Adrenal gland (tissue), 12 donors: ENCODE measurements around the gene PRKCE. TPM values are rescaled to one million over a fixed set of nuclear protein-coding genes. Genes with fewer than 3 reads are reported as not detected.
"Not testable (repeated sequence)": the region's sequence is repeated elsewhere in the genome, so short reads cannot be mapped to it uniquely, and the experiment has no call there.

ENCODE experiments used
- DNase-seq, 7 donors: peaks; one replicate each; pipeline ENCODE4 v3.0.0-alpha.2; 2019 to 2020
- H3K27ac ChIP-seq, 5 donors: fragments of 200-600 bp; sonication (generic) in 4 of 5; 1 replicate in 3 of 5; 2 replicates in 2 of 5; pipeline versions ENCODE4 v1.5.1 to v1.8.0; 2016 to 2020; ENCODE audit warnings: mild to moderate bottlenecking in 1 of 5
- H3K27me3 ChIP-seq: fragments of 200-600 bp; 2 replicates; pipeline ENCODE4 v1.8.0; 2021
- H3K36me3 ChIP-seq, 2 donors: fragments of 200-600 bp; replicated peaks in 1 of 2; 1 replicate in 1 of 2; 2 replicates in 1 of 2; pipeline versions ENCODE4 v1.5.1 to v1.8.0; 2018 to 2022
- H3K4me1 ChIP-seq, 2 donors: fragments of 200-600 bp; replicated peaks in 1 of 2; 1 replicate in 1 of 2; 2 replicates in 1 of 2; pipeline versions ENCODE4 v1.5.1 to v1.8.0; 2018 to 2021
- H3K4me3 ChIP-seq, 4 donors: fragments of 200-600 bp; sonication (generic) in 3 of 4; one replicate each; pipeline ENCODE4 v1.5.1; 2016 to 2018
- H3K9me3 ChIP-seq, 3 donors: fragments of 200-600 bp; sonication (generic) in 1 of 3; replicated peaks in 1 of 3; 1 replicate in 2 of 3; 2 replicates in 1 of 3; pipeline versions ENCODE4 v1.5.1 to v1.8.0; 2016 to 2021
- CTCF ChIP-seq, 6 experiments: fragments of 450-650 bp in 4 of 6; fragments of 200-600 bp in 2 of 6; sonication (generic) in 1 of 6; IDR thresholded peaks; 1 replicate in 5 of 6; 2 replicates in 1 of 6; pipeline versions ENCODE4 v1.5.1 to v1.8.0; 2016 to 2021; ENCODE audit warnings: antibody characterized with exemption in 6 of 6, mild to moderate bottlenecking in 2 of 6, moderate library complexity in 1 of 6
- POLR2A ChIP-seq, 2 donors: fragments of 450-650 bp; IDR thresholded peaks; one replicate each; pipeline ENCODE4 v1.6.1; 2017; ENCODE audit warnings: antibody characterized with exemption in 2 of 2, mild to moderate bottlenecking in 2 of 2, moderate library complexity in 1 of 2
- WGBS, 4 donors: extraction: QIAGEN DNeasy Blood & Tissue Kit in 2 of 4; methylation state at CpG; one replicate each; pipeline versions ENCODE4 v1.1.5 to v1.1.7; 2013 to 2017; 5-methylcytosine and 5-hydroxymethylcytosine counted together
- intact Hi-C, 2 donors: fragments of 100-400 bp; cut with DNase I; formaldehyde crosslinking; loops; one replicate each; pipeline versions ENCODE4 v1.14.1 to v1.15.0; 2022 to 2023
- polyA plus RNA-seq, 3 donors: library from polyadenylated mRNA; stranded (reverse); fragments of 200-250 nt in 2 of 3; fragments of 350-450 nt in 1 of 3; fragmentation: Illumina TruSeq in 1 of 3; extraction: RNeasy Lipid Tissue Mini Kit (QIAGEN cat#74804) in 1 of 3; gene quantifications; one replicate each; pipeline ENCODE4 v1.2.3, GENCODE V29; 2013 to 2014
- total RNA-seq, 9 donors: library from RNA; depleted of rRNA in 4 of 9; stranded (reverse); fragments of >200 nt in 4 of 9; fragments of 120-200 nt in 1 of 9; fragmentation: NEBNext Ultra II Directional in 1 of 9; extraction: Animal tissue kit (Norgen Biotek cat#: 25700) in 1 of 9; gene quantifications; one replicate each; pipeline versions ENCODE4 v1.1.0 to v1.2.4, GENCODE V29; 2013 to 2023
- donor health status: healthy with polysubstance abuse.
- donor health status: Bipolar disorder and iron deficiency.
- donor health status: DM: yes; HTN: yes; CAD: no.
- donor health status: DM: no; HTN: no; CAD: no.
- donor health status: DM: no; HTN: no; CAD: no.
- donor health status: DM: yes; HTN: yes; CAD: no.

The PRKCE gene
- total and polyA plus RNA-seq, 12 donors = 1.9 to 19.2 (median 8.0) TPM

- WGBS, 4 donors = 44 to 63% (median 57%) methylated on average over 1 of the region's 1 CpG
- Histone ChIP-seq H3K27ac (no peak overlapping the region), H3K9me3 (peaks cover 0 to 8% (median 0%) of the 10 kb centered on the region in 3 donors), H3K27me3 (no peaks in the 10 kb centered on the region), H3K4me1 (no peaks in the 10 kb centered on the region), H3K36me3 (no peaks in the 10 kb centered on the region), H3K4me3 (no peak overlapping the region)
- DNase-seq = no peak
- intact Hi-C loops = no loop called here
- no peak for TF ChIP-seq POLR2A (IDR thresholded peaks at IDR 0.05)
- no peak for TF ChIP-seq CTCF (IDR thresholded peaks at IDR 0.05)
These were observed 558.6 kb downstream of the PRKCE start for GRCh38 chr2:46210063-46210462.

DNA sequence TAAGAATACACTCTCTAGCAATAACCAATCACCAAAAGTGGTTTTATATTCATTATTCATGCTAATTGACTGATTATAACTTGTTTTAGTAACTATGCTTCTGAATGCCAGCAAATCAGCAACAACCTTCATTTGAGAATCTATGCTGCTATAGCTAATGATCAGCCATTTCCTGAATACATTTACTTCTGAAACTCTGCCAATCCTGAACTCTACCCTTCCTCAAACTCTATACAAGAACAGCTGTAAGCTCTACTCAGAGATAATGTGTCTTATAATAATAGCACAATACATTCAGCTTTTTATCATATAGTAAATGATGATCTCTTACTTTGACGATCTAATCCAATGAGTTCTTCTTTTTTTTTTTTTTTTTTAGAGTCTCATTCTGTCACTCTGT lies 560.0 kb downstream of the PRKCE start:
- intact Hi-C loops = no loop called here
- no peaks in the 10 kb centered on the region for H3K27me3 ChIP-seq
- WGBS, 4 donors = 63 to 83% (median 72%) methylated on average over 1 of the region's 1 CpG
- no peak overlapping the region for H3K4me3 ChIP-seq
- TF ChIP-seq CTCF (IDR thresholded peaks at IDR 0.05) (no peak), POLR2A (IDR thresholded peaks at IDR 0.05) (no peak)
- no peak for DNase-seq
- no peak overlapping the region for H3K27ac ChIP-seq
- no peaks in the 10 kb centered on the region for H3K4me1 ChIP-seq
- no peaks in the 10 kb centered on the region for H3K36me3 ChIP-seq
- H3K9me3 ChIP-seq = peaks cover 0 to 8% (median 0%) of the 10 kb centered on the region in 3 donors

DNA sequence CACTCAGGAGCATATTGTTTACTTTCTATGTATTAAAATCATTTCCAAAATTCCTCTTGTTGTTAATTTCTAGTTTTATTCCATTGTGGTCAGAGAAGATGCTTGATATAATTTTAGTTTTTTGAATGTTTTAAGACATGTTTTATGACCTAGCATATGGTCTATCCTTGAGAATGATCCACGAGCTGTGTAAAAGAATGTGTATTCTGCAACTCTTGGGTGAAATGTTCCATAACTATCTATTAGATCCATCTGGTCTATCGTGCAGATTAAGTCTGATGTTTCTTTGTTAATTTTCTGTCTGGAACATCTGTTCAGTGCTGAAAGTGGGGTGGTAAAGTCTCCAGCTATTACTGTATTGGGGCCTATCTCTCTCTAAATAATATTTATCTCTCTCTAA lies 562.4 kb downstream of the PRKCE start:
- Histone ChIP-seq H3K9me3 (peaks cover 0 to 7% (median 0%) of the 10 kb centered on the region in 3 donors), H3K4me3 (no peak overlapping the region), H3K27me3 (no peaks in the 10 kb centered on the region), H3K27ac (no peak overlapping the region), H3K36me3 (no peaks in the 10 kb centered on the region), H3K4me1 (no peaks in the 10 kb centered on the region)
- WGBS, 4 donors = 54 to 73% (median 68%) methylated on average over 2 of the region's 2 CpGs
- DNase-seq = no peak
- intact Hi-C loops = no loop called here
- no peak for TF ChIP-seq POLR2A (IDR thresholded peaks at IDR 0.05)

DNA sequence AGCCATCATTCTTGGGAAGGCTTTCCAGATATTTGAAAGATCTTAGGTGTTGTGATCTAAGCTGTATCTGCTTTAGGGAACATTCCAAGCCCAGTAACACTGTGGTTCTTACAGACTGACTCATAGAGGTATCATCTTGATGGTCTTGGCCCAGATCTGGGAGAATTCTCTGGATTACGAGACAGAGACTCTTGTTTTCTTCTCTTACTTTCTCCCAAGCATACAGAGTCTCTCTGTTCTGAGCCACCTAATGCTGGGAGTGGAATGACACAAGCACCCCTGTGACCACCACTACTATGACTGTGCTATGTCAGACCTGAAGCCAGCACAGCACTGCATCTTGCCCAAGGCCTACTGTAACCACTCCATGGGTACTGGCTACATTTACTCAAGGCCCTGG lies 564.7 kb downstream of the PRKCE start:
- H3K4me1 ChIP-seq = no peaks in the 10 kb centered on the region
- WGBS, 4 donors = 0% methylated on average over 1 of the region's 1 CpG; no CpG with 5 or more reads in 1 of the 4 donors
- DNase-seq = no peak
- intact Hi-C loops = no loop called here
- no peaks in the 10 kb centered on the region for H3K9me3 ChIP-seq
- no peaks in the 10 kb centered on the region for H3K36me3 ChIP-seq
- no peaks in the 10 kb centered on the region for H3K27me3 ChIP-seq
- TF ChIP-seq CTCF (IDR thresholded peaks at IDR 0.05) (no peak), POLR2A (IDR thresholded peaks at IDR 0.05) (no peak)
- no peak overlapping the region for H3K4me3 ChIP-seq
- no peak overlapping the region for H3K27ac ChIP-seq

DNA sequence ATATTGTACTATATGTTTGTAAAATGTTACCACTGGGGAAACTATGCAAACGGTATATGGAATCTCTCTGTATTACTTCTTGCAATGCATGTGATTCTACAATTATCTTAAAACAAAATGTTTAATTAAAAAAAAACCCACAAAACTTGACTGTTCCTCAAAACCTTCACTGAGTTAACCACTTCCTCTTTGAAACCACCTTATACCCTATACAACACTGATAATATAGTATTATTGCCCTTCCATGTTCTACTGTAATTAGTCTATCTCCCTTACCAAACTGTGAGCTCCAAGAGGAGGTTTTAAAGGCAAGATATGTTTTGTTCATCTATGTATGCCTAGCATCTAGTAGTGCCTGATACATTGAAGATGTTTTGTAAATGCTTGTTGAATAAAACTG lies 572.0 kb downstream of the PRKCE start:
- H3K9me3 ChIP-seq, DNase-seq, H3K4me1 ChIP-seq, intact Hi-C loops, H3K27ac ChIP-seq, H3K27me3 ChIP-seq, H3K36me3 ChIP-seq, H3K4me3 ChIP-seq: not testable (repeated sequence)
- 70 to 92% (median 84%) methylated on average over 1 of the region's 1 CpG for WGBS, 4 donors
